Panc1 (cell line): ENCODE data around the gene MKRN2. TPM values are rescaled to one million over a fixed set of nuclear protein-coding genes. Genes with fewer than 3 reads are reported as not detected.

Source experiments
- ATAC-seq: fragments of 200-7000 bp; cut with Tn5 transposase; 2 replicates; pipeline ENCODE4 v1.9.1; 2020; ENCODE audit warnings: mild to moderate bottlenecking, moderate library complexity
- BruUV-seq: library from RNA; stranded (reverse); fragments of 400-500 nt; replicated peaks from 2 replicates; lab custom pipeline; 2021; lab: Mats Ljungman, UMichigan
- CTCF ChIA-PET: fragments of 300-600 bp; sonication (Branson Sonifier 250); formaldehyde crosslinking; loops from one replicate; lab custom pipeline; 2022; ENCODE audit warnings: antibody characterized with exemption; lab: Charles Lee
- POLR2A ChIA-PET: fragments of 300-600 bp; sonication (Branson Sonifier 250); formaldehyde crosslinking; loops from one replicate; lab custom pipeline; 2022; ENCODE audit warnings: antibody characterized with exemption; lab: Charles Lee
- DNase-seq: peaks from one replicate; pipeline ENCODE4 v3.0.0-alpha.2; 2010; ENCODE audit warnings: low read depth, low spot score
- H3K27ac ChIP-seq: 2 replicates; pipeline ENCODE4 v1.5.1; 2011; ENCODE audit warnings: mild to moderate bottlenecking, low read length, inconsistent platforms
- H3K27me3 ChIP-seq: fragments of 200-500 bp; sonication (Bioruptor generic); 2 replicates; pipeline ENCODE4 v1.6.0; 2014; ENCODE audit warnings: low read length, inconsistent platforms; ENCODE audit not compliant: control insufficient read depth, insufficient read depth
- H3K36me3 ChIP-seq: fragments of 200-500 bp; sonication (Bioruptor generic); 2 replicates; pipeline ENCODE4 v1.5.1; 2014; ENCODE audit warnings: inconsistent platforms, mild to moderate bottlenecking, low read length, moderate library complexity; ENCODE audit not compliant: control insufficient read depth, insufficient read depth
- H3K4me1 ChIP-seq: 2 replicates; pipeline ENCODE4 v1.5.1; 2011; ENCODE audit warnings: inconsistent platforms, mild to moderate bottlenecking, low read length, moderate library complexity; ENCODE audit not compliant: control insufficient read depth, insufficient read depth
- H3K4me3 ChIP-seq, 2 experiments: 2 replicates each; pipeline ENCODE4 v1.5.1; 2011 to 2012; ENCODE audit warnings: low read depth in 2 of 2, low read length in 2 of 2, mild to moderate bottlenecking in 2 of 2, inconsistent platforms in 1 of 2, moderate library complexity in 1 of 2
- H3K9me3 ChIP-seq: fragments of 200-500 bp; sonication (Bioruptor generic); 2 replicates; pipeline ENCODE4 v1.5.1; 2014; ENCODE audit warnings: low read depth, mild to moderate bottlenecking, inconsistent platforms, low read length, moderate library complexity; ENCODE audit not compliant: control insufficient read depth, insufficient read depth
- POLR2AphosphoS5 ChIP-seq: IDR thresholded peaks from 2 replicates; pipeline ENCODE4 v1.6.1; 2012; ENCODE audit warnings: mild to moderate bottlenecking, low read depth, low read length, moderate library complexity
- REST ChIP-seq, 2 experiments: IDR thresholded peaks; 2 replicates each; pipeline ENCODE4 v1.6.1; 2011 to 2012; ENCODE audit warnings: low read depth in 2 of 2, control low read depth in 1 of 2, low read length in 1 of 2, mild to moderate bottlenecking in 1 of 2, moderate library complexity in 1 of 2; ENCODE audit not compliant: insufficient read depth in 1 of 2
- SIN3A ChIP-seq: IDR thresholded peaks from 2 replicates; pipeline ENCODE4 v1.6.1; 2012; ENCODE audit warnings: low read depth, mild to moderate bottlenecking, low read length, moderate library complexity, borderline replicate concordance; ENCODE audit not compliant: insufficient read depth
- TCF7L2 ChIP-seq: IDR thresholded peaks from 2 replicates; pipeline ENCODE4 v1.6.1; 2011; ENCODE audit warnings: mild to moderate bottlenecking, low read depth, low read length, inconsistent platforms
- in situ Hi-C: cut with HindIII; loops from 2 replicates; pipeline ENCODE4 v1.10.0; 2016; ENCODE audit warnings: low sequenced_read_pairs, low pct_unique_long_range_greater_than_20kb
- intact Hi-C: fragments of 100-400 bp; cut with micrococcal nuclease; formaldehyde crosslinking; loops from one replicate; pipeline ENCODE4 v1.10.0; 2022; ENCODE audit not compliant: unreplicated experiment
- total RNA-seq: library from RNA; stranded (reverse); gene quantifications from one replicate; pipeline ENCODE4 v1.2.1, GENCODE V29; 2021; ENCODE audit not compliant: unreplicated experiment
- TF ChIP-seq, protein P1 (sequence below): fragments of 450-650 bp; IDR thresholded peaks from 2 replicates; pipeline ENCODE4 v1.5.1; 2017; ENCODE audit warnings: mild to moderate bottlenecking

MKRN2 gene
- total RNA-seq, 1 experiment from 2014 or later = 19.4 TPM

GRCh38 chr3:12568747-12569146, 11.9 kb downstream of the MKRN2 start:
- intact Hi-C loops = no loop called here
- H3K4me1 ChIP-seq = no peaks in the 10 kb centered on the region
- H3K36me3 ChIP-seq = no peaks in the 10 kb centered on the region
- ATAC-seq = no peak
- H3K27ac ChIP-seq = no peak overlapping the region
- no peaks in the 10 kb centered on the region for H3K27me3 ChIP-seq
- no peak overlapping the region for H3K4me3 ChIP-seq
- TSS peak; percentile 12 for BruUV-seq
- CTCF ChIA-PET = no interaction called here
- DNase-seq = no peak
- in situ Hi-C loops = no loop called here
- POLR2A ChIA-PET = interaction anchor here (0.5 kb wide), 1 partner anchor 22 kb away, joined by 3 read pairs; no protein-coding TSS in a partner anchor
- no peaks in the 10 kb centered on the region for H3K9me3 ChIP-seq
- TF ChIP-seq TCF7L2 (no peak), SIN3A (no peak), POLR2AphosphoS5 (no peak), REST (IDR thresholded peaks at IDR 0.05; ENCODE audit: insufficient read depth in 1 of 2, low read depth in 2 of 2, low read length in 1 of 2) (no peak)
- TF ChIP-seq, protein P1, sequence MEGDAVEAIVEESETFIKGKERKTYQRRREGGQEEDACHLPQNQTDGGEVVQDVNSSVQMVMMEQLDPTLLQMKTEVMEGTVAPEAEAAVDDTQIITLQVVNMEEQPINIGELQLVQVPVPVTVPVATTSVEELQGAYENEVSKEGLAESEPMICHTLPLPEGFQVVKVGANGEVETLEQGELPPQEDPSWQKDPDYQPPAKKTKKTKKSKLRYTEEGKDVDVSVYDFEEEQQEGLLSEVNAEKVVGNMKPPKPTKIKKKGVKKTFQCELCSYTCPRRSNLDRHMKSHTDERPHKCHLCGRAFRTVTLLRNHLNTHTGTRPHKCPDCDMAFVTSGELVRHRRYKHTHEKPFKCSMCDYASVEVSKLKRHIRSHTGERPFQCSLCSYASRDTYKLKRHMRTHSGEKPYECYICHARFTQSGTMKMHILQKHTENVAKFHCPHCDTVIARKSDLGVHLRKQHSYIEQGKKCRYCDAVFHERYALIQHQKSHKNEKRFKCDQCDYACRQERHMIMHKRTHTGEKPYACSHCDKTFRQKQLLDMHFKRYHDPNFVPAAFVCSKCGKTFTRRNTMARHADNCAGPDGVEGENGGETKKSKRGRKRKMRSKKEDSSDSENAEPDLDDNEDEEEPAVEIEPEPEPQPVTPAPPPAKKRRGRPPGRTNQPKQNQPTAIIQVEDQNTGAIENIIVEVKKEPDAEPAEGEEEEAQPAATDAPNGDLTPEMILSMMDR = no peak

DNA sequence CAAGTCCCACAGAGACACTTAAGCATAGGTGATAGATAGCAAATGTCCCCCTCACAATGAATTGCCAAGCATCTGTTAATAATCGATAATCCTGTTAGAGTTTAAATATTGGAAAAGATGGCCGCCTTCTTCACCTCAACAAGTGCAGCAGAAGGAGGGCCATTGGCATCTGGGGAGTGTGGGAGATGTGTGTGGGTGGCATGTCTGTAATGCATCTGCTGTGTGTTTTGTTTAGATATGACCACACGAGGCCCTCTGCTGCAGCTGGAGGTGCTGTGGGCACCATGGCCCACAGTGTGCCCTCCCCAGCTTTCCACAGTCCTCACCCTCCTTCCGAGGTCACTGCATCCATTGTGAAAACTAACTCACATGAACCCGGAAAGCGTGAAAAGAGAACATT, 12.9 kb downstream of the MKRN2 start:
- H3K4me3 ChIP-seq = no peak overlapping the region
- no peaks in the 10 kb centered on the region for H3K27me3 ChIP-seq
- intact Hi-C loops (no loop called here), in situ Hi-C loops (no loop called here)
- ChIA-PET CTCF (no interaction called here), POLR2A (no interaction called here)
- no peak for DNase-seq
- ATAC-seq = no peak
- no peaks in the 10 kb centered on the region for H3K4me1 ChIP-seq
- no peak overlapping the region for H3K27ac ChIP-seq
- TF ChIP-seq POLR2AphosphoS5 = no peak
- no peak for TF ChIP-seq REST (IDR thresholded peaks at IDR 0.05; ENCODE audit: insufficient read depth in 1 of 2, low read depth in 2 of 2, low read length in 1 of 2)
- no peak for TF ChIP-seq SIN3A
- no peak for TF ChIP-seq TCF7L2
- TF ChIP-seq, protein P1 = no peak
- BruUV-seq = no TSS peak
- H3K9me3 ChIP-seq = no peaks in the 10 kb centered on the region
- no peaks in the 10 kb centered on the region for H3K36me3 ChIP-seq
